Ascending aorta (tissue), 2 donors: ENCODE results near the gene MPZL1. TPM values are rescaled to one million over a fixed set of nuclear protein-coding genes. Genes with fewer than 3 reads are reported as not detected.
A peak's percentile ranks its signal among the peaks of the same experiment; 100 is the strongest.

ENCODE experiments used
- DNase-seq, 2 donors: peaks; one replicate each; pipeline ENCODE4 v3.0.0-alpha.2; 2019; ENCODE audit warnings: low spot score in 2 of 2
- H3K27ac ChIP-seq, 2 donors: fragments of 200-600 bp; sonication (generic); one replicate each; pipeline ENCODE4 v1.5.1; 2016 to 2017; ENCODE audit warnings: mild to moderate bottlenecking in 1 of 2
- H3K27me3 ChIP-seq: fragments of 200-600 bp; sonication (generic); one replicate; pipeline ENCODE4 v1.5.1; 2017
- H3K36me3 ChIP-seq, 2 donors: fragments of 200-600 bp; sonication (generic); one replicate each; pipeline ENCODE4 v1.5.1; 2016
- H3K4me1 ChIP-seq, 2 donors: fragments of 200-600 bp; sonication (generic); one replicate each; pipeline ENCODE4 v1.5.1; 2016 to 2017; ENCODE audit warnings: mild to moderate bottlenecking in 1 of 2
- H3K4me3 ChIP-seq, 2 donors: fragments of 200-600 bp; sonication (generic); one replicate each; pipeline ENCODE4 v1.5.1; 2016 to 2017; ENCODE audit warnings: mild to moderate bottlenecking in 1 of 2
- H3K9me3 ChIP-seq, 2 donors: fragments of 200-600 bp; sonication (generic); one replicate each; pipeline ENCODE4 v1.5.1; 2016
- intact Hi-C: fragments of 100-400 bp; cut with DNase I; formaldehyde crosslinking; loops from one replicate; pipeline ENCODE4 v1.15.1; 2023
- total RNA-seq: library from RNA; depleted of rRNA; stranded (reverse); fragments of >200 nt; gene quantifications from one replicate; pipeline ENCODE4 v1.1.0, GENCODE V29; 2016
- TF ChIP-seq, protein P1 (sequence below), 3 experiments: fragments of 200-600 bp in 2 of 3; fragments of 450-650 bp in 1 of 3; sonication (generic) in 2 of 3; IDR thresholded peaks; one replicate each; pipeline ENCODE4 v1.5.1; 2016 to 2019; ENCODE audit warnings: antibody characterized with exemption in 3 of 3, mild to moderate bottlenecking in 1 of 3, moderate library complexity in 1 of 3

Gene MPZL1
- total RNA-seq, 1 donor from 2014 or later = 58.9 TPM

DNA sequence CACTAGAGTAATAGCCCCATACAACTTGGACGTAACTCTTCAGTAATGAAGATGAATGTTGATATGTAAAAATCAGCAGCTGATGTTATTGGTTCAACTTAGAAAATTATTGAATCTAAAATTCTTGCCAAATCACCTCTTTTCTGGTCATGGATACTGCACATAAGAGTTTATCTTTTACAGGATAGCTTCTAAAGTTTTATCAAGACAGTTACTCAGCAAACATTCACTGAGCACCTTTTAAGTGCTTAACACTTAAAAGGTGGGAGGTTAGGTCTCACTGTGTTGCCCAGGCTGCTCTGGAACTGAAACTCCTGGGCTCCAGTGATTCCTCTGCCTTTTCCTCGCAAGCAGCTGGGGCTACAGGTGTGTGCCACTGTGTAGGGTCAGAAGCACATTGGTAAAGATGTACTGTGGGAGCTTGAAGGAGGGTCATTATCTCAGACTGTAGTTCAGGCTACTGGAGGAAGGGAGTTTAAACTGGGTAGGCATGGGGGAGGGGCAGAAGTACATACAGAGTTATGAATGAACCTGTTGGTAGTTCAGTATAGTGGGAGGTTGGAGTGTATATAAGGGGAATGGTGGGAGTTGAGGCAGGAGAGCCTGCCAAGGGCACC is 2.0 kb downstream of the MPZL1 start:
- Histone ChIP-seq H3K36me3 (no peaks in the 10 kb centered on the region), H3K4me3 (peak overlapping the region; percentile 86 to 98), H3K9me3 (no peaks in the 10 kb centered on the region), H3K27me3 (no peaks in the 10 kb centered on the region), H3K4me1 (peaks cover 3 to 30% of the 10 kb centered on the region in 2 donors), H3K27ac (no peak overlapping the region)
- intact Hi-C loops = loop anchor here (5.0 kb wide), 1 partner anchor 358 kb away; no protein-coding TSS in a partner anchor
- TF ChIP-seq, protein P1, sequence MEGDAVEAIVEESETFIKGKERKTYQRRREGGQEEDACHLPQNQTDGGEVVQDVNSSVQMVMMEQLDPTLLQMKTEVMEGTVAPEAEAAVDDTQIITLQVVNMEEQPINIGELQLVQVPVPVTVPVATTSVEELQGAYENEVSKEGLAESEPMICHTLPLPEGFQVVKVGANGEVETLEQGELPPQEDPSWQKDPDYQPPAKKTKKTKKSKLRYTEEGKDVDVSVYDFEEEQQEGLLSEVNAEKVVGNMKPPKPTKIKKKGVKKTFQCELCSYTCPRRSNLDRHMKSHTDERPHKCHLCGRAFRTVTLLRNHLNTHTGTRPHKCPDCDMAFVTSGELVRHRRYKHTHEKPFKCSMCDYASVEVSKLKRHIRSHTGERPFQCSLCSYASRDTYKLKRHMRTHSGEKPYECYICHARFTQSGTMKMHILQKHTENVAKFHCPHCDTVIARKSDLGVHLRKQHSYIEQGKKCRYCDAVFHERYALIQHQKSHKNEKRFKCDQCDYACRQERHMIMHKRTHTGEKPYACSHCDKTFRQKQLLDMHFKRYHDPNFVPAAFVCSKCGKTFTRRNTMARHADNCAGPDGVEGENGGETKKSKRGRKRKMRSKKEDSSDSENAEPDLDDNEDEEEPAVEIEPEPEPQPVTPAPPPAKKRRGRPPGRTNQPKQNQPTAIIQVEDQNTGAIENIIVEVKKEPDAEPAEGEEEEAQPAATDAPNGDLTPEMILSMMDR (IDR thresholded peaks at IDR 0.05) = no peak
- DNase-seq = no peak

DNA sequence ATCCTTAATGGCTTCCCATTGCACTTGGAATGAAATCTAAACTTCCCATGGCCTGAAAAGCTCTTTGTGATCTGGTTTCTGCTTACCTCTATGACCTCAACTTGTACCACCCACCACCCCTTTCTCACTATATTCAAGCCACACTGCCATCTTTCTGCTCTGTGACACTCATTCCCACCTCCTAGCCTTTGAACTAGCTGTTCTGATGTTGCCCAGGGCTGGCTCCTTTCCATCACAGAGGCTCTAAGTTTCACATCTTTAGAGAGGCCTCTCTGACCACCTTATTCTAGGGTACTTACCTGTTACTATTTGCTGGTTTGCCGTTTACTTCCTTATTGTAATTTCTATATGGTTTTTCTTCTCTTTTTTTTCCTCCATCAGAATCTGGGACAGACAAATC is 4.2 kb downstream of the MPZL1 start:
- no peak overlapping the region for H3K4me3 ChIP-seq
- no peaks in the 10 kb centered on the region for H3K9me3 ChIP-seq
- H3K27ac ChIP-seq = no peak overlapping the region
- intact Hi-C loops = no loop called here
- TF ChIP-seq, protein P1 (IDR thresholded peaks at IDR 0.05) = no peak
- H3K27me3 ChIP-seq = no peaks in the 10 kb centered on the region
- H3K4me1 ChIP-seq = peaks cover 1 to 30% of the 10 kb centered on the region in 2 donors
- no peak for DNase-seq
- peaks cover 3 to 7% of the 10 kb centered on the region in 2 donors for H3K36me3 ChIP-seq

DNA sequence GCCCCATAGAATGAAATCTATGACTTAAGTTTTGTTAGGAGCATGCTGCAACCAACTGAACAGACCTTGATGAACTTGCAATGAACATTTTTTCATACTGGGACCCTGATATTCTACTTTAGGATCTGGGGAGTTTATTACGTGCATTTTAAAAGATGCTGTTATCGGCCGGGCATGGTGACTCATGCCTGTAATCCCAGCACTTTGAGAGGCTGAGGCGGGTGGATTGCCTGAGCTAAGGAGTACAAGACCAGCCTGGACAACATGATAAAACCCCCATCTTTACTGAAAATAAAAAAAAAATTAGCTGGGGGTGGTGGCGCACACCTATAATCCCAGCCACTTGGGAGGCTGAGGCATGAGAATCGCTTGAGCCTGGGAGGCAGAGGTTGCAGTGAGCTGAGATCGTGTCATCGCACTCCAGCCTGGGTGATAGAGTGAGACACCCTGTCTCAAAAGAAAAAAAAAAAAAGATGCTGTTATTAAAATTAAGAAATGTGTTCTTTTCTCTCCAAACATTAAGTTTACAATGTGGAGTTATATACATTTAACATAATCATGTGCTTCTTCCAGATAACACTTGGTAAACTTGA is 7.1 kb downstream of the MPZL1 start:
- Histone ChIP-seq H3K27me3 (no peaks in the 10 kb centered on the region), H3K4me1 (peaks cover 0 to 24% of the 10 kb centered on the region in 2 donors)
- intact Hi-C loops = no loop called here

DNA sequence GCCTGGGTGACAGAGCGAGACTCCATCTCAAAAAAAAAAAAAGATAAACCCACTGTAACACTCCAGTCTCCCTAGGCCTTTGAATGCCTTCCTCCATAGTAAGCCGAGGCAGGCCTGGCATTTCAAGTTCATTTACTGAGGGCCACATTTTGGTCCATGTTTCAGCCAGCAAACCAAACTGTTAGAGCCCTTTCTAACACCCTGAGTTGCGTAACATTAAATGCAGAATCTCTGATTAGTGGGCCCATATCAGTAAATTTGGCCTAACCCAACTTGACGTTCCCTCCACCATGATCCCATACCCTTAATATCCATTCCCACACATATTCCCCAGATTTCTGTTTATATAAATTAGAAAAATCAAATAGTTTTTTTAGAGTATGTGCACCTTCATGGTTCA is 12.4 kb downstream of the MPZL1 start:
- TF ChIP-seq, protein P1 (IDR thresholded peaks at IDR 0.05) = no peak
- Histone ChIP-seq H3K27ac (no peak overlapping the region), H3K27me3 (no peaks in the 10 kb centered on the region), H3K9me3 (no peaks in the 10 kb centered on the region), H3K4me3 (no peak overlapping the region), H3K36me3 (peaks cover 3 to 7% of the 10 kb centered on the region in 2 donors), H3K4me1 (no peaks in the 10 kb centered on the region)
- DNase-seq = no peak
- intact Hi-C loops = no loop called here

More for the DNA sequence above, 7.1 kb downstream of the MPZL1 start:
- no peak overlapping the region for H3K4me3 ChIP-seq
- H3K27ac ChIP-seq = no peak overlapping the region
- no peak for DNase-seq
- TF ChIP-seq, protein P1 (IDR thresholded peaks at IDR 0.05) = no peak
- no peaks in the 10 kb centered on the region for H3K9me3 ChIP-seq
- H3K36me3 ChIP-seq = peaks cover 3 to 7% of the 10 kb centered on the region in 2 donors

DNA sequence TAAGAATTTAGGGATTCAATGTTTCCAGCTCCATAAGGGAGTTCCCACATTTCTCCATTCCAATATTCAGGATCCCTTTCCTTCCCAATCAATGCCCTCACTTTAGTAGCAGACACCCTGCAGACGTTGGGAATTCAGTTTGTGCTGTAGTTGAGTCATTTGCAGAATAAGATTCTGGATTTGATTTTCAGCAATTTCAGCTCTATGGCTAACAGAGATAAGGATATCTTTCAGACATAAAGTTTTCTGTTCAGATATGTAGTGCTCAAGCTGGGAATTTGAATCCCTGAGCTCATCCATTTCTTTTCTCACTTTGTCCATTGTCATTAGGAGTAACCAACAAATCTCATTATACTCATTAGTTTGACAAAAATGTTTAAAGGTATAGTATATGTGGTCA is 13.1 kb downstream of the MPZL1 start:
- no peaks in the 10 kb centered on the region for H3K27me3 ChIP-seq
- TF ChIP-seq, protein P1 (IDR thresholded peaks at IDR 0.05) = no peak
- intact Hi-C loops = no loop called here
- H3K4me3 ChIP-seq = no peak overlapping the region
- H3K36me3 ChIP-seq = peaks cover 3 to 7% of the 10 kb centered on the region in 2 donors
- H3K9me3 ChIP-seq = no peaks in the 10 kb centered on the region
- DNase-seq = no peak
- no peak overlapping the region for H3K27ac ChIP-seq
- H3K4me1 ChIP-seq = peaks cover 0 to 3% of the 10 kb centered on the region in 2 donors
